Hepatic stellate cell (primary cell): Measurements from ENCODE around the gene C21orf58.

Source experiments
- DNase-seq: peaks from one replicate; pipeline ENCODE4 v3.0.0; 2011; ENCODE audit warnings: low spot score

Gene C21orf58

GRCh38 chr21:46256501-46256994 is 67.1 kb downstream of the C21orf58 start:
- no peak for DNase-seq

GRCh38 chr21:46255758-46256337 is 67.8 kb downstream of the C21orf58 start:
- no peak for DNase-seq

DNA sequence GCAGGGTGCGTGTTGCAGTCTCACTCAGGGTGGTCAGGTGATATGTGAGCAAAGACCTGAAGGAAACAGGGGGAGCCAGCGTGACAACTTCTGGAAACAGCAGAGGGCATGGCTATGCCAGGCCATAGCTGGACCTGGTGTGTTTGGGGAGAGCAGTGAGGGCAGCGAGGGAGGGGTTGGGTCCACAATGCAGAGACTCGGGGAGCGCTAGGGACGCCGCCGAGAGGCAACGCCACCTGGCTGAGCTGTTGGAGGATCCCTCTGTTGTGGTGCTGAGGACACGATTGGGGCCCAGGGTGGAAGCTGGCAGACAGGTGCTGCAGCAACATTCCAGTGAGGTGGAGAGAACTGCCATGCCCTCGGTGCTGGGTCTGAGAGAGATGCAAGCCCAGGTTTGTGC is 68.5 kb downstream of the C21orf58 start:
- DNase-seq = no peak

DNA sequence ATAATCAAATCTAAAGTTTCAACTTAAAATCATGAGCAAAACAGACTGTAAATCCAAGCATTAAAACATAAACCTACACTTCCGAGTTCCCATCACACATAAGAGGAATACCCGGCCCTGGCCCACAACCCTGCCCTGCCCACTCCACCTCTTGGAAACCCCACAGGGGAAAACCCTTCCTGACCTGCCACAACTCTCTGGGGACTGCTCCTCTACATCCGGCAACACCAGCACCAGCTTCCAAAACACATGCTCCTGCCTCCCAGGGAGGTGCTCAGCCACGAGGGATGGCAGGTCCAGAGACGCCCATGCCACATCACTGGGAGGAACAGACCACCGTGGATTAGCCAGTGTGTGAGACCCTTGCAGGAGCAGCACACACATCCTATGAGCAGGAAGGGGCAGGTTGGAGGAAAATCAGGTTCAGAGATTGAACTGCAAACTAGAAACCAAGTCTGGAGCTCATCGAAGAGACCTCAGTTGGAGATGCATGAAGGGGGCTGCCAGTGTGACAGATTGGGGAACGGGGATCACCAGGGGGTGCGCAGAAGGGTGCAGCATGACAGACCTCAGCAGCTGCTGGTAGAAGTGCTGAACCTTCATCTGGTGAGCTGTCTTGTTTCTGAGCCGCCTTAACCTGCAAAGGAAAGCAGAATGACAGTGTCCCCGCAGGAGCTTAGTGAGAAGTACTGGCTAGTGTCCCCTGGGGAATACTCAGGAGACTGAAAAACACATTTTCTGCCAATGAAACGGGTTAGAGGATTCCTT is 69.3 kb downstream of the C21orf58 start:
- no peak for DNase-seq

- no peak for DNase-seq
Observed at GRCh38 chr21:46253610-46254124, 70.0 kb downstream of the C21orf58 start.

- DNase-seq = no peak
Observed at GRCh38 chr21:46252840-46253239, 70.8 kb downstream of the C21orf58 start.
